Nephron progenitor cell (in vitro differentiated cells): Measurements from ENCODE around the gene ACER3.
"Not testable (repeated sequence)": the region's sequence is repeated elsewhere in the genome, so short reads cannot be mapped to it uniquely, and the experiment has no call there.

Experiments used
- DNase-seq: peaks from one replicate; pipeline ENCODE4 v3.0.0; 2021
- H3K27ac Mint-ChIP-seq: 2 replicates; pipeline ENCODE4 v1.8.0; 2021; ENCODE audit warnings: mild to moderate bottlenecking, moderate library complexity, mixed read lengths
- H3K27me3 Mint-ChIP-seq: 2 replicates; pipeline ENCODE4 v1.8.0; 2021; ENCODE audit warnings: mild to moderate bottlenecking, low read depth, mixed read lengths; ENCODE audit not compliant: poor library complexity
- H3K36me3 Mint-ChIP-seq: 2 replicates; pipeline ENCODE4 v1.8.0; 2021; ENCODE audit warnings: low read depth, mixed read lengths
- H3K4me1 Mint-ChIP-seq: 2 replicates; pipeline ENCODE4 v1.8.0; 2021; ENCODE audit warnings: mixed read lengths
- H3K4me3 Mint-ChIP-seq: 2 replicates; pipeline ENCODE4 v1.8.0; 2021; ENCODE audit warnings: mild to moderate bottlenecking, moderate library complexity, mixed read lengths
- H3K9me3 Mint-ChIP-seq: 2 replicates; pipeline ENCODE4 v1.8.0; 2021; ENCODE audit warnings: mild to moderate bottlenecking, moderate library complexity, mixed read lengths
- CTCF ChIP-seq: fragments of 200-600 bp; sonication (generic); IDR thresholded peaks from 2 replicates; pipeline ENCODE4 v1.5.0; 2021; ENCODE audit warnings: antibody characterized with exemption

The ACER3 gene

DNA sequence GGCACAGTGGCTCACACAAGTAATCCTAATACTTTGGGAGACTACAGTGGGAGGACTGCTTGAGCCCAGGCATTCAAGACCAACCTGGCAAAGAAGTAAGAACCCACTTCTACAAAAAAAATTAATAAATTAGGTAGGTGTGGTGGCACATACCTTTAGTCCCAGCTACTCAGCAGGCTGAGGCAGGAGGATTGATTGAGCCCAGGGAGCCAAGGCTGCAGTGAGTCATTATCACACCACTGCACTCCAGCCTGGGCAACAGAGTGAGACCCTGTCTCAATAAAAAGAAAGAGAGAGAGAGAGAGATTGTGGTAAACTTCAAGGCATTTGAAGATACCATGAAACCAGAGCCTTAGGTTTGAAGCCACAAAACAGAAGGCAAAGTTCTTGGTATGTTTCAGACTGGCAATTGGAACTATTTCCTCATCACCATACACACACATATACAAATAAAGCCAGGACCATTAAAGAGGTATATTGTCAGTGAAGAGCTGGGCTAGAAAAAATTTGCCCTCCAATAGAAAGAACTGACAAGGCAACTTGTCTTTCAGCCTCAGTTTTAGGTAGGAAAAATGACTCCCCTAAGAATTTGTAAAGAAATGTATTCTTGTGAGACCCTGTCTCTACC is 148.9 kb downstream of the ACER3 start:
- Mint-ChIP-seq H3K4me1 (no peaks in the 10 kb centered on the region), H3K9me3 (no peaks in the 10 kb centered on the region), H3K27ac (no peak overlapping the region), H3K36me3 (peaks cover 17% of the 10 kb centered on the region), H3K4me3 (no peak overlapping the region), H3K27me3 (no peaks in the 10 kb centered on the region)
- TF ChIP-seq CTCF: no peak
- DNase-seq: no peak

- Mint-ChIP-seq H3K27ac (peak overlapping the region; percentile 44), H3K27me3 (no peaks in the 10 kb centered on the region), H3K4me3 (no peak overlapping the region), H3K4me1 (peaks cover 6% of the 10 kb centered on the region), H3K36me3 (peaks cover 21% of the 10 kb centered on the region), H3K9me3 (no peaks in the 10 kb centered on the region)
- no peak for TF ChIP-seq CTCF
- no peak for DNase-seq
Measured at GRCh38 chr11:77014669-77015068, 154.0 kb downstream of the ACER3 start.

- DNase-seq, H3K27ac Mint-ChIP-seq, H3K27me3 Mint-ChIP-seq, H3K4me3 Mint-ChIP-seq, H3K9me3 Mint-ChIP-seq: not testable (repeated sequence)
- H3K4me1 Mint-ChIP-seq: peaks cover 18% of the 10 kb centered on the region
- H3K36me3 Mint-ChIP-seq: peaks cover 26% of the 10 kb centered on the region
Measured at GRCh38 chr11:77018396-77018924, 157.7 kb downstream of the ACER3 start.

GRCh38 chr11:77019976-77020595 is 159.4 kb downstream of the ACER3 start:
- no peak for DNase-seq
- no peaks in the 10 kb centered on the region for H3K9me3 Mint-ChIP-seq
- no peak overlapping the region for H3K4me3 Mint-ChIP-seq
- TF ChIP-seq CTCF: no peak
- no peak overlapping the region for H3K27ac Mint-ChIP-seq
- peaks cover 26% of the 10 kb centered on the region for H3K36me3 Mint-ChIP-seq
- peaks cover 3% of the 10 kb centered on the region for H3K27me3 Mint-ChIP-seq
- H3K4me1 Mint-ChIP-seq: peaks cover 18% of the 10 kb centered on the region

- no peak for TF ChIP-seq CTCF
- Mint-ChIP-seq H3K4me3 (no peak overlapping the region), H3K27ac (no peak overlapping the region), H3K27me3 (peaks cover 3% of the 10 kb centered on the region), H3K36me3 (peaks cover 26% of the 10 kb centered on the region), H3K9me3 (no peaks in the 10 kb centered on the region), H3K4me1 (peaks cover 13% of the 10 kb centered on the region)
- no peak for DNase-seq
Measured at GRCh38 chr11:77020734-77021133, 160.0 kb downstream of the ACER3 start.

- DNase-seq: no peak
- peaks cover 5% of the 10 kb centered on the region for H3K36me3 Mint-ChIP-seq
- H3K4me1 Mint-ChIP-seq: peaks cover 12% of the 10 kb centered on the region
- H3K4me3 Mint-ChIP-seq: no peak overlapping the region
- peaks cover 3% of the 10 kb centered on the region for H3K27me3 Mint-ChIP-seq
- H3K27ac Mint-ChIP-seq: no peak overlapping the region
- TF ChIP-seq CTCF: no peak
- H3K9me3 Mint-ChIP-seq: no peaks in the 10 kb centered on the region
Measured at GRCh38 chr11:77024745-77025144, 164.0 kb downstream of the ACER3 start.
